Adrenal gland (tissue), 5 donors: Measurements from ENCODE around the gene INPP5A.

Experiments
- POLR2A ChIP-seq, 2 donors: fragments of 450-650 bp; IDR thresholded peaks; one replicate each; pipeline ENCODE4 v1.6.1; 2017; ENCODE audit warnings: antibody characterized with exemption in 2 of 2, mild to moderate bottlenecking in 2 of 2, moderate library complexity in 1 of 2
- TF ChIP-seq, protein P1 (sequence below), 6 experiments: fragments of 450-650 bp in 4 of 6; fragments of 200-600 bp in 2 of 6; sonication (generic) in 1 of 6; IDR thresholded peaks; 1 replicate in 5 of 6; 2 replicates in 1 of 6; pipeline versions ENCODE4 v1.5.1 to v1.8.0; 2016 to 2021; ENCODE audit warnings: antibody characterized with exemption in 6 of 6, mild to moderate bottlenecking in 2 of 6, moderate library complexity in 1 of 6
- donor health status: DM: no; HTN: no; CAD: no.

DNA sequence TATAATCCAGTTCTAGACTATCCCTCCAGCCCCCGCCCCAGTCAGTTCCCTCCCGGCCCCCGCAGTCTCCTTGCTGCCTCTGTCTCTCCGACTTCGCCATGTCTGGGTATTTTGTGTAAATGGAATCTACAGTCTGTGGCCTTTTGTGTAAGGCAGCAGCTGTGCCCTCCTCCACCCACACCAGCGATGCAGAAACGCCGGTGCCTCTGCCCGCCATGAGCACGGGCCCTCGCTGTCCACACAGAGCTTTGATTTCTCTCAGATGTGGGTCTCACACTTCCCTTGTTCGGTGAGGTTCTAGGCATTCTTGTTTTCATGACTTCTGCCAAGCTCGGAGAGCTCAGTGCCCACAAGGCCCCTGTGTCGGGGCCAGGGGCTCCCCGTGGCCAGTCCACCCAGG lies 210.5 kb downstream of the INPP5A start:
- TF ChIP-seq, protein P1, sequence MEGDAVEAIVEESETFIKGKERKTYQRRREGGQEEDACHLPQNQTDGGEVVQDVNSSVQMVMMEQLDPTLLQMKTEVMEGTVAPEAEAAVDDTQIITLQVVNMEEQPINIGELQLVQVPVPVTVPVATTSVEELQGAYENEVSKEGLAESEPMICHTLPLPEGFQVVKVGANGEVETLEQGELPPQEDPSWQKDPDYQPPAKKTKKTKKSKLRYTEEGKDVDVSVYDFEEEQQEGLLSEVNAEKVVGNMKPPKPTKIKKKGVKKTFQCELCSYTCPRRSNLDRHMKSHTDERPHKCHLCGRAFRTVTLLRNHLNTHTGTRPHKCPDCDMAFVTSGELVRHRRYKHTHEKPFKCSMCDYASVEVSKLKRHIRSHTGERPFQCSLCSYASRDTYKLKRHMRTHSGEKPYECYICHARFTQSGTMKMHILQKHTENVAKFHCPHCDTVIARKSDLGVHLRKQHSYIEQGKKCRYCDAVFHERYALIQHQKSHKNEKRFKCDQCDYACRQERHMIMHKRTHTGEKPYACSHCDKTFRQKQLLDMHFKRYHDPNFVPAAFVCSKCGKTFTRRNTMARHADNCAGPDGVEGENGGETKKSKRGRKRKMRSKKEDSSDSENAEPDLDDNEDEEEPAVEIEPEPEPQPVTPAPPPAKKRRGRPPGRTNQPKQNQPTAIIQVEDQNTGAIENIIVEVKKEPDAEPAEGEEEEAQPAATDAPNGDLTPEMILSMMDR (IDR thresholded peaks at IDR 0.05), result no peak
- no peak for TF ChIP-seq POLR2A (IDR thresholded peaks at IDR 0.05)
